GM12878 (cell line): ENCODE measurements around the gene EXOSC1. TPM values are rescaled to one million over a fixed set of nuclear protein-coding genes. Genes with fewer than 3 reads are reported as not detected.

Experiments used
- ATAC-seq: fragments of 200-7000 bp; cut with Tn5 transposase; 3 replicates; pipeline ENCODE4 v1.9.1; 2020; ENCODE audit warnings: mild to moderate bottlenecking, moderate library complexity
- BruUV-seq: library from RNA; stranded (reverse); fragments of 400-500 nt; replicated peaks from 2 replicates; lab custom pipeline; 2021; lab: Mats Ljungman, UMichigan
- CTCF ChIA-PET: fragments of 300-600 bp; sonication (Branson Sonifier 250); formaldehyde crosslinking; extraction: SDS; loops from one replicate; lab custom pipeline; 2021; ENCODE audit warnings: inconsistent platforms; lab: Yijun Ruan, JAX
- POLR2A ChIA-PET: fragments of 350-600 bp; formaldehyde crosslinking; extraction: SDS; loops from one replicate; lab custom pipeline; 2021; ENCODE audit warnings: inconsistent platforms; lab: Charles Lee
- RAD21 ChIA-PET: fragments of 300-600 bp; sonication (Branson Sonifier 250); formaldehyde crosslinking; loops from one replicate; lab custom pipeline; 2023; ENCODE audit warnings: antibody characterized with exemption; ENCODE audit not compliant: unreplicated experiment; lab: Charles Lee
- SMC1A ChIA-PET: fragments of 300-600 bp; sonication (Branson Sonifier 250); formaldehyde crosslinking; loops from one replicate; lab custom pipeline; 2023; ENCODE audit not compliant: unreplicated experiment, uncharacterized antibody; lab: Charles Lee
- DNase-seq: peaks from one replicate; pipeline ENCODE4 v3.0.0-alpha.2; 2011; ENCODE audit warnings: low read depth, low spot score
- FAIRE-seq: peaks from 3 replicates; lab custom pipeline; 2011; peaks lifted over from hg19 to GRCh38; lab: Jason Lieb, UNC
- H2AFZ ChIP-seq: 2 replicates; pipeline ENCODE4 v1.6.0; 2011; ENCODE audit warnings: low read depth, low read length, control low read depth; ENCODE audit not compliant: control insufficient read depth
- H3K27ac ChIP-seq: 2 replicates; pipeline ENCODE4 v1.5.1; 2011; ENCODE audit warnings: control low read depth; ENCODE audit not compliant: control insufficient read depth, insufficient read depth
- H3K27me3 ChIP-seq, 2 experiments: replicated peaks in 1 of 2; 2 replicates each; pipeline versions ENCODE4 v1.6.0 to v1.6.1; 2011; ENCODE audit warnings: low read length in 1 of 2; ENCODE audit not compliant: control insufficient read depth in 2 of 2, insufficient read depth in 2 of 2
- H3K36me3 ChIP-seq, 2 experiments: 2 replicates each; pipeline ENCODE4 v1.5.1; 2011; ENCODE audit warnings: low read length in 1 of 2; ENCODE audit not compliant: control insufficient read depth in 2 of 2, insufficient read depth in 2 of 2
- H3K4me1 ChIP-seq: 2 replicates; pipeline ENCODE4 v1.6.1; 2011; ENCODE audit warnings: mild to moderate bottlenecking, low read length, moderate library complexity, mixed read lengths; ENCODE audit not compliant: control insufficient read depth, insufficient read depth
- H3K4me2 ChIP-seq: 2 replicates; pipeline ENCODE4 v1.6.0; 2011; ENCODE audit warnings: control low read depth; ENCODE audit not compliant: control insufficient read depth, insufficient read depth
- H3K4me3 ChIP-seq: fragments of 200-600 bp; sonication (generic); 2 replicates; pipeline ENCODE4 v1.5.1; 2016
- H3K79me2 ChIP-seq: 2 replicates; pipeline ENCODE4 v1.6.0; 2011; ENCODE audit warnings: low read length; ENCODE audit not compliant: control insufficient read depth, insufficient read depth
- H3K9ac ChIP-seq: 2 replicates; pipeline ENCODE4 v1.8.0; 2011; ENCODE audit warnings: low read length, control low read depth, mixed read lengths; ENCODE audit not compliant: control insufficient read depth, insufficient read depth
- H3K9me3 ChIP-seq: replicated peaks from 3 replicates; pipeline ENCODE4 v1.5.1; 2011; ENCODE audit warnings: mild to moderate bottlenecking, low read length; ENCODE audit not compliant: control insufficient read depth, insufficient read depth
- H4K20me1 ChIP-seq: 2 replicates; pipeline ENCODE4 v1.6.0; 2011; ENCODE audit not compliant: control insufficient read depth, insufficient read depth
- ASH2L ChIP-seq: fragments of 300-600, 200-600 bp; sonication (generic); IDR thresholded peaks from 2 replicates; pipeline ENCODE4 v1.6.1; 2017; ENCODE audit warnings: low read depth, mild to moderate bottlenecking, borderline replicate concordance
- CHD2 ChIP-seq: IDR thresholded peaks from 2 replicates; pipeline ENCODE4 v1.6.1; 2011; ENCODE audit warnings: low read depth, low read length, improper control_type of control experiment, borderline replicate concordance
- MEF2A ChIP-seq: IDR thresholded peaks from 2 replicates; pipeline ENCODE4 v1.6.1; 2011; ENCODE audit warnings: low read depth, mild to moderate bottlenecking, low read length, moderate library complexity; ENCODE audit not compliant: insufficient read depth
- MTA3 ChIP-seq: IDR thresholded peaks from 2 replicates; pipeline ENCODE4 v1.6.1; 2012; ENCODE audit warnings: low read length, inconsistent platforms, borderline replicate concordance
- NBN ChIP-seq: fragments of 450-650 bp; IDR thresholded peaks from 2 replicates; pipeline ENCODE4 v1.6.1; 2016
- NFXL1 ChIP-seq: fragments of 450-650 bp; IDR thresholded peaks from 2 replicates; pipeline ENCODE4 v1.6.1; 2017; ENCODE audit warnings: antibody characterized with exemption, mild to moderate bottlenecking, borderline replicate concordance
- NR2F1 ChIP-seq: fragments of 450-650 bp; conservative IDR thresholded peaks from 2 replicates; pipeline ENCODE4 v1.6.1; 2017; ENCODE audit warnings: mild to moderate bottlenecking
- PAX5 ChIP-seq: IDR thresholded peaks from 2 replicates; pipeline ENCODE4 v1.6.1; 2011; ENCODE audit warnings: low read depth, low read length, borderline replicate concordance
- RUNX3 ChIP-seq: IDR thresholded peaks from 2 replicates; pipeline ENCODE4 v1.6.1; 2012; ENCODE audit warnings: low read length, inconsistent platforms
- SIN3A ChIP-seq: IDR thresholded peaks from 2 replicates; pipeline ENCODE4 v1.6.1; 2012; ENCODE audit warnings: low read depth, low read length, improper control_type of control experiment
- SRF ChIP-seq, 2 experiments: IDR thresholded peaks; 2 replicates each; pipeline ENCODE4 v1.6.1; 2011; ENCODE audit warnings: low read depth in 2 of 2, low read length in 2 of 2, mild to moderate bottlenecking in 1 of 2, moderate library complexity in 1 of 2
- YY1 ChIP-seq: IDR thresholded peaks from 2 replicates; pipeline ENCODE4 v1.6.1; 2011; ENCODE audit warnings: low read depth, mild to moderate bottlenecking, low read length
- ZBED1 ChIP-seq: IDR thresholded peaks from 2 replicates; pipeline ENCODE4 v1.6.1; 2016; ENCODE audit warnings: borderline replicate concordance
- WGBS: methylation state at CpG from one replicate; pipeline ENCODE4 v1.1.6; 2016; ENCODE audit warnings: low lambda C conversion rate; ENCODE audit not compliant: insufficient replicate concordance, insufficient coverage; ENCODE audit errors: missing lambda C conversion rate; 5-methylcytosine and 5-hydroxymethylcytosine counted together
- in situ Hi-C: fragments of 300-500 bp; cut with MboI; formaldehyde crosslinking; loops from 9 replicates; pipeline ENCODE4 v1.14.3; 2018; ENCODE audit warnings: mixed read lengths
- intact Hi-C: fragments of 100-400 bp; cut with micrococcal nuclease; formaldehyde crosslinking; loops from one replicate; pipeline ENCODE4 v1.14.2; 2022; ENCODE audit not compliant: unreplicated experiment
- polyA plus RNA-seq, 11 experiments: library from polyadenylated mRNA; depleted of rRNA in 4 of 11; unstranded in 6 of 11; stranded (reverse) in 5 of 11; fragments of >200 nt; fragmentation: Nextera tagmentation in 4 of 11; fragmentation: Illumina TruSeq in 1 of 11; extraction: Ambion mirVana in 4 of 11; extraction: Trizol in 1 of 11; gene quantifications; 1 replicate in 1 of 11; 2 replicates in 10 of 11; pipeline versions ENCODE4 v1.2.1 to v1.2.3, GENCODE V29; 2011 to 2016; ENCODE audit warnings: inconsistent platforms in 2 of 11, missing spikeins in 2 of 11, low read depth in 1 of 11
- total RNA-seq, 4 experiments: library from RNA; depleted of rRNA in 3 of 4; stranded (reverse); fragments of >200 nt in 3 of 4; fragmentation: Illumina TruSeq in 1 of 4; extraction: Trizol in 1 of 4; gene quantifications; 2 replicates each; pipeline versions ENCODE4 v1.2.1 to v1.2.3, GENCODE V29; 2013 to 2021
- TF ChIP-seq, protein P1 (sequence below), 3 experiments: IDR thresholded peaks in 2 of 3; conservative IDR thresholded peaks in 1 of 3; 2 replicates each; pipeline ENCODE4 v1.5.1; 2011; ENCODE audit warnings: low read depth in 3 of 3, low read length in 3 of 3, mild to moderate bottlenecking in 3 of 3, control low read depth in 2 of 3, moderate library complexity in 2 of 3, inconsistent platforms in 1 of 3, mixed read lengths in 1 of 3; ENCODE audit not compliant: control insufficient read depth in 2 of 3, insufficient read depth in 1 of 3; ENCODE audit errors: extremely low read depth in 1 of 3
- TF ChIP-seq, protein P2 (sequence below): fragments of 150-350 bp; IDR thresholded peaks from 2 replicates; pipeline ENCODE4 v1.6.1; 2016; ENCODE audit warnings: low read depth, low read length
- TF ChIP-seq, protein P3 (sequence below): IDR thresholded peaks from 2 replicates; pipeline ENCODE4 v1.6.1; 2011; ENCODE audit warnings: low read depth, mild to moderate bottlenecking, low read length, moderate library complexity, borderline replicate concordance; ENCODE audit errors: extremely low read depth

Gene EXOSC1
- total and polyA plus RNA-seq, 10 of the 15 experiments (the other 5 are each of a cell fraction or from before 2014, with no cell fraction given): 43.4 to 121 (median 75.1) TPM

DNA sequence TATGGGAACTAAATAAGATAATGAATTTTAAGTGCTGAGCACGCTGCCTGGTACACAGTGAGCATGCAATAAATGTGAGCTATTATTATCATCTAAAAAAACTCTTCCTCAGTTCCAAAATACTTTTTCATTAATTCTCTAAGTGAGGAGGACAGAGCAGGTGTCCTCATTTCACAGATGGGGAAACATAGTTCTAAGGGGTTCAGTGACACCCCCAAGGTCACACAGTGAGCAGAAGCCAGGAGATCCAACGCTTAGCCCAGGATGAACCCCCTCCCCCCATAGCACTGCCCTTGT lies 37.9 kb downstream of the EXOSC1 start (continued):
- TF ChIP-seq ZBED1 (no peak), MTA3 (no peak), NFXL1 (no peak)

DNA sequence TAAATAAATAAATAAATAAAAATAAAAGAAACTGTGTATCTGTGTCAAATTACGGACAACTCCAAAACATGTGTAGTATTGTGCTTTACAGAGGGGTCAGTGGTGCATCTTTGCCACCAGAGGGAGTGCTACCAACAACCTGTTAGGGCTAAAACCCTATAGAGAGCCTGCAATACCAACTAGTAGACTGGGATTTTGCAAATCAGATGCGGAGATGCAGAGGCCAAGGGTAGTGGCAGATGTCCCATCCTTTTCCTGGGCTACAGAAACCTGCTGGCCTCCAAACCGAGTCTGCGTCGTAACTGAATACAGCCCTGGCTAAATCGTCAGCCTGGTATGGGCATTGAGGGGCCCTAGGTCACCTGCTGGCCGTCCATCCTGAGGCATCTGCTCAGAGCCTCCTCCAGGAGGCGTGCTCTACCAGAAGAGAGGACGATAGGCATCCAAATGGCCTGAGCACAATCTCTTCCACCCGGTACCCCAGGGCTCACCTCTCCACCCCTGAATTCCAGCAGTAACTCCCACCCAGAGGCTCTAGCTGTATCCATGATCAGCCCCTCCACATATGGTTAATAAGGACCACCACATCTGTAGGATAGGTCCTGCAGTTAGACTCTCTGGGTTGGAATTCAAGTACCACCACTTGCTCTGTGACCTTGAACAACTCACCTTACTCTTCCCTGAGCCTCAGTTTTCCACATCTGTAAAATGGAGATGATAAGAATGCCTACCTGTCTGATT lies 38.4 kb downstream of the EXOSC1 start:
- BruUV-seq: no TSS peak
- Histone ChIP-seq H3K4me3 (no peak overlapping the region), H3K4me2 (peak overlapping the region; percentile 68), H3K9me3 (no peaks in the 10 kb centered on the region), H3K27me3 (no peaks in the 10 kb centered on the region), H2AFZ (peak overlapping the region; percentile 86), H4K20me1 (no peaks in the 10 kb centered on the region), H3K27ac (no peak overlapping the region), H3K79me2 (no peaks in the 10 kb centered on the region), H3K9ac (no peak overlapping the region), H3K4me1 (no peaks in the 10 kb centered on the region), H3K36me3 (no peaks in the 10 kb centered on the region)
- ChIA-PET POLR2A (no interaction called here), SMC1A (interaction anchor here (0.6 to 1.2 kb wide), 3 partner anchors 12 to 22 kb away, joined by 3 to 4 read pairs (median 3); no protein-coding TSS in a partner anchor), RAD21 (interaction anchor here (0.8 to 1.9 kb wide), 6 partner anchors 18 to 147 kb away, joined by 3 to 4 read pairs (median 4); no protein-coding TSS in a partner anchor), CTCF (interaction anchor here (0.7 to 2.9 kb wide), 10 partner anchors 15 to 205 kb away, joined by 3 to 27 read pairs (median 6); no protein-coding TSS in a partner anchor)
- ATAC-seq (peak; percentile 99), DNase-seq (no peak), FAIRE-seq (peak; percentile 81)
- 1% methylated on average over 10 of the region's 10 CpGs for WGBS
- in situ Hi-C loops (no loop called here), intact Hi-C loops (loop anchor here (1.0 to 2.0 kb wide), 4 partner anchors 19 to 205 kb away; partner anchors contain the start of genes EXOSC1, PGAM1 and ZDHHC16)
- TF ChIP-seq ASH2L: no peak
- 0 out of 2 replicates have a peak, but pooled peaks have one; percentile 47 for TF ChIP-seq SIN3A
- 0 out of 2 replicates have a peak, but pooled peaks have one; percentile 25 for TF ChIP-seq RUNX3
- peak; percentile 55; the same call in 1 of the 2 replicates for TF ChIP-seq NBN
- TF ChIP-seq CHD2: 0 out of 2 replicates have a peak, but pooled peaks have one; percentile 31
- TF ChIP-seq, protein P1, sequence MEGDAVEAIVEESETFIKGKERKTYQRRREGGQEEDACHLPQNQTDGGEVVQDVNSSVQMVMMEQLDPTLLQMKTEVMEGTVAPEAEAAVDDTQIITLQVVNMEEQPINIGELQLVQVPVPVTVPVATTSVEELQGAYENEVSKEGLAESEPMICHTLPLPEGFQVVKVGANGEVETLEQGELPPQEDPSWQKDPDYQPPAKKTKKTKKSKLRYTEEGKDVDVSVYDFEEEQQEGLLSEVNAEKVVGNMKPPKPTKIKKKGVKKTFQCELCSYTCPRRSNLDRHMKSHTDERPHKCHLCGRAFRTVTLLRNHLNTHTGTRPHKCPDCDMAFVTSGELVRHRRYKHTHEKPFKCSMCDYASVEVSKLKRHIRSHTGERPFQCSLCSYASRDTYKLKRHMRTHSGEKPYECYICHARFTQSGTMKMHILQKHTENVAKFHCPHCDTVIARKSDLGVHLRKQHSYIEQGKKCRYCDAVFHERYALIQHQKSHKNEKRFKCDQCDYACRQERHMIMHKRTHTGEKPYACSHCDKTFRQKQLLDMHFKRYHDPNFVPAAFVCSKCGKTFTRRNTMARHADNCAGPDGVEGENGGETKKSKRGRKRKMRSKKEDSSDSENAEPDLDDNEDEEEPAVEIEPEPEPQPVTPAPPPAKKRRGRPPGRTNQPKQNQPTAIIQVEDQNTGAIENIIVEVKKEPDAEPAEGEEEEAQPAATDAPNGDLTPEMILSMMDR (IDR thresholded peaks at IDR 0.05 in 2 of 3, conservative IDR thresholded peaks at IDR 0.05 in 1 of 3; ENCODE audit: control insufficient read depth in 2 of 3, extremely low read depth in 1 of 3, insufficient read depth in 1 of 3, low read depth in 3 of 3, low read length in 3 of 3): peak; percentile 65 to 80 (median 67)
- peak in 1 of 2 experiments; percentile 40; a peak in 1 of 4 replicates for TF ChIP-seq SRF (IDR thresholded peaks at IDR 0.05; ENCODE audit: low read depth in 2 of 2, low read length in 2 of 2)
- TF ChIP-seq, protein P2, sequence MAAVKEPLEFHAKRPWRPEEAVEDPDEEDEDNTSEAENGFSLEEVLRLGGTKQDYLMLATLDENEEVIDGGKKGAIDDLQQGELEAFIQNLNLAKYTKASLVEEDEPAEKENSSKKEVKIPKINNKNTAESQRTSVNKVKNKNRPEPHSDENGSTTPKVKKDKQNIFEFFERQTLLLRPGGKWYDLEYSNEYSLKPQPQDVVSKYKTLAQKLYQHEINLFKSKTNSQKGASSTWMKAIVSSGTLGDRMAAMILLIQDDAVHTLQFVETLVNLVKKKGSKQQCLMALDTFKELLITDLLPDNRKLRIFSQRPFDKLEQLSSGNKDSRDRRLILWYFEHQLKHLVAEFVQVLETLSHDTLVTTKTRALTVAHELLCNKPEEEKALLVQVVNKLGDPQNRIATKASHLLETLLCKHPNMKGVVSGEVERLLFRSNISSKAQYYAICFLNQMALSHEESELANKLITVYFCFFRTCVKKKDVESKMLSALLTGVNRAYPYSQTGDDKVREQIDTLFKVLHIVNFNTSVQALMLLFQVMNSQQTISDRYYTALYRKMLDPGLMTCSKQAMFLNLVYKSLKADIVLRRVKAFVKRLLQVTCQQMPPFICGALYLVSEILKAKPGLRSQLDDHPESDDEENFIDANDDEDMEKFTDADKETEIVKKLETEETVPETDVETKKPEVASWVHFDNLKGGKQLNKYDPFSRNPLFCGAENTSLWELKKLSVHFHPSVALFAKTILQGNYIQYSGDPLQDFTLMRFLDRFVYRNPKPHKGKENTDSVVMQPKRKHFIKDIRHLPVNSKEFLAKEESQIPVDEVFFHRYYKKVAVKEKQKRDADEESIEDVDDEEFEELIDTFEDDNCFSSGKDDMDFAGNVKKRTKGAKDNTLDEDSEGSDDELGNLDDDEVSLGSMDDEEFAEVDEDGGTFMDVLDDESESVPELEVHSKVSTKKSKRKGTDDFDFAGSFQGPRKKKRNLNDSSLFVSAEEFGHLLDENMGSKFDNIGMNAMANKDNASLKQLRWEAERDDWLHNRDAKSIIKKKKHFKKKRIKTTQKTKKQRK: no peak
- peak; percentile 41; the same call in 1 of the 2 replicates for TF ChIP-seq YY1
- no peak for TF ChIP-seq NR2F1
- no peak for TF ChIP-seq PAX5
- 0 out of 2 replicates have a peak, but pooled peaks have one; percentile 10 for TF ChIP-seq MEF2A
- TF ChIP-seq, protein P3, sequence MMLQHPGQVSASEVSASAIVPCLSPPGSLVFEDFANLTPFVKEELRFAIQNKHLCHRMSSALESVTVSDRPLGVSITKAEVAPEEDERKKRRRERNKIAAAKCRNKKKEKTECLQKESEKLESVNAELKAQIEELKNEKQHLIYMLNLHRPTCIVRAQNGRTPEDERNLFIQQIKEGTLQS: 0 out of 2 replicates have a peak, but pooled peaks have one; percentile 13
